Liver (tissue), 9 donors: Measurements from ENCODE around the gene NADSYN1. TPM values are rescaled to one million over a fixed set of nuclear protein-coding genes. Genes with fewer than 3 reads are reported as not detected.

Experiments used
- DNase-seq: peaks from one replicate; pipeline ENCODE4 v3.0.0-alpha.2; 2017; ENCODE audit warnings: low spot score
- H3K27ac ChIP-seq, 2 donors: one replicate each; pipeline ENCODE4 v1.7.0; 2013; ENCODE audit warnings: inconsistent platforms in 2 of 2, low read length in 2 of 2, control low read depth in 1 of 2, low read depth in 1 of 2, mild to moderate bottlenecking in 1 of 2
- H3K27me3 ChIP-seq, 4 donors: one replicate each; pipeline versions ENCODE4 v1.6.1 to v1.7.0; 2013; ENCODE audit warnings: low read length in 3 of 4, inconsistent platforms in 1 of 4, mild to moderate bottlenecking in 1 of 4, moderate library complexity in 1 of 4; ENCODE audit not compliant: control insufficient read depth in 4 of 4, insufficient read depth in 4 of 4
- H3K36me3 ChIP-seq, 4 donors: one replicate each; pipeline versions ENCODE4 v1.6.1 to v1.7.0; 2013; ENCODE audit warnings: low read length in 3 of 4, mild to moderate bottlenecking in 3 of 4, low read depth in 1 of 4, moderate library complexity in 1 of 4; ENCODE audit not compliant: control insufficient read depth in 4 of 4, insufficient read depth in 3 of 4
- H3K4me1 ChIP-seq, 4 donors: one replicate each; pipeline versions ENCODE4 v1.6.1 to v1.7.0; 2013; ENCODE audit warnings: low read length in 3 of 4, mild to moderate bottlenecking in 3 of 4, moderate library complexity in 1 of 4; ENCODE audit not compliant: control insufficient read depth in 4 of 4, insufficient read depth in 4 of 4
- H3K4me3 ChIP-seq, 3 donors: one replicate each; pipeline versions ENCODE4 v1.6.1 to v1.7.0; 2013; ENCODE audit warnings: low read length in 3 of 3, control low read depth in 1 of 3, low read depth in 1 of 3, mild to moderate bottlenecking in 1 of 3
- H3K9ac ChIP-seq, 2 donors: one replicate each; pipeline ENCODE4 v1.7.0; 2013; ENCODE audit warnings: low read length in 2 of 2, mild to moderate bottlenecking in 2 of 2, moderate library complexity in 2 of 2, control low read depth in 1 of 2, low read depth in 1 of 2
- H3K9me3 ChIP-seq, 4 donors: one replicate each; pipeline versions ENCODE4 v1.6.1 to v1.7.0; 2013; ENCODE audit warnings: low read length in 3 of 4; ENCODE audit not compliant: control insufficient read depth in 4 of 4
- EGR1 ChIP-seq, 2 donors: IDR thresholded peaks; 2 replicates each; pipeline ENCODE4 v1.6.1; 2016 to 2018; ENCODE audit warnings: antibody characterized with exemption in 2 of 2, low read depth in 2 of 2
- FOXA1 ChIP-seq: IDR thresholded peaks from 2 replicates; pipeline ENCODE4 v1.6.1; 2016; ENCODE audit warnings: antibody characterized with exemption
- FOXA2 ChIP-seq: IDR thresholded peaks from 2 replicates; pipeline ENCODE4 v1.6.1; 2016; ENCODE audit warnings: antibody characterized with exemption
- GABPA ChIP-seq, 2 donors: IDR thresholded peaks in 1 of 2; conservative IDR thresholded peaks in 1 of 2; 2 replicates each; pipeline ENCODE4 v1.6.1; 2016; ENCODE audit warnings: antibody characterized with exemption in 2 of 2, mild to moderate bottlenecking in 1 of 2, moderate library complexity in 1 of 2
- HNF4A ChIP-seq, 2 donors: conservative IDR thresholded peaks; 2 replicates each; pipeline ENCODE4 v1.6.1; 2016; ENCODE audit warnings: antibody characterized with exemption in 2 of 2, mild to moderate bottlenecking in 2 of 2
- HNF4G ChIP-seq: IDR thresholded peaks from 2 replicates; pipeline ENCODE4 v1.6.1; 2016; ENCODE audit warnings: antibody characterized with exemption
- JUND ChIP-seq, 2 donors: IDR thresholded peaks; 2 replicates each; pipeline ENCODE4 v1.6.1; 2016; ENCODE audit warnings: antibody characterized with exemption in 2 of 2
- NR2F2 ChIP-seq: IDR thresholded peaks from 2 replicates; pipeline ENCODE4 v1.6.1; 2016; ENCODE audit warnings: antibody characterized with exemption
- RAD21 ChIP-seq, 2 donors: IDR thresholded peaks; 2 replicates each; pipeline ENCODE4 v1.6.1; 2016; ENCODE audit warnings: antibody characterized with exemption in 2 of 2, mild to moderate bottlenecking in 2 of 2
- RXRA ChIP-seq, 2 donors: IDR thresholded peaks; 2 replicates each; pipeline ENCODE4 v1.6.1; 2017 to 2018; ENCODE audit warnings: antibody characterized with exemption in 2 of 2, mild to moderate bottlenecking in 1 of 2
- SP1 ChIP-seq: IDR thresholded peaks from 2 replicates; pipeline ENCODE4 v1.6.1; 2018; ENCODE audit warnings: antibody characterized with exemption, mild to moderate bottlenecking
- TAF1 ChIP-seq: conservative IDR thresholded peaks from 2 replicates; pipeline ENCODE4 v1.6.1; 2016; ENCODE audit warnings: antibody characterized with exemption, mild to moderate bottlenecking
- YY1 ChIP-seq: IDR thresholded peaks from 2 replicates; pipeline ENCODE4 v1.6.1; 2016; ENCODE audit warnings: antibody characterized with exemption, mild to moderate bottlenecking
- WGBS: extraction: QIAGEN DNeasy Blood & Tissue Kit; methylation state at CpG from one replicate; pipeline ENCODE4 v1.1.7; 2013; 5-methylcytosine and 5-hydroxymethylcytosine counted together
- polyA plus RNA-seq, 2 donors: library from polyadenylated mRNA; stranded (reverse) in 1 of 2; unstranded in 1 of 2; fragments of 200-250 nt in 1 of 2; fragments of >200 nt in 1 of 2; fragmentation: Nextera tagmentation in 1 of 2; extraction: Ambion mirVana in 1 of 2; gene quantifications; one replicate each; pipeline versions ENCODE4 v1.2.1 to v1.2.3, GENCODE V29; 2013 to 2015
- total RNA-seq, 2 donors: library from RNA; depleted of rRNA; stranded (reverse); fragments of >200 nt; gene quantifications; one replicate each; pipeline ENCODE4 v1.2.3, GENCODE V29; 2014
- TF ChIP-seq, protein P1 (sequence below): fragments of 150-350 bp; IDR thresholded peaks from 2 replicates; pipeline ENCODE4 v1.5.1; 2017; ENCODE audit warnings: improper control_type of control experiment, low read depth, low read length; ENCODE audit not compliant: missing input control
- TF ChIP-seq, protein P2 (sequence below): IDR thresholded peaks from 2 replicates; pipeline ENCODE4 v1.6.1; 2016; ENCODE audit warnings: antibody characterized with exemption
- TF ChIP-seq, protein P3 (sequence below): IDR thresholded peaks from 2 replicates; pipeline ENCODE4 v1.6.1; 2016; ENCODE audit warnings: antibody characterized with exemption, mild to moderate bottlenecking
- TF ChIP-seq, protein P4 (sequence below): IDR thresholded peaks from 2 replicates; pipeline ENCODE4 v1.6.1; 2016; ENCODE audit warnings: antibody characterized with exemption
- TF ChIP-seq, protein P5 (sequence below): IDR thresholded peaks from 2 replicates; pipeline ENCODE4 v1.6.1; 2016; ENCODE audit warnings: antibody characterized with exemption
- donor health status: healthy.
- donor health status: healthy.
- donor health status: healthy.
- donor health status: healthy.
- donor health status: healthy.

NADSYN1 gene
- total and polyA plus RNA-seq, 4 donors, result 16.6 to 33.6 (median 22.2) TPM

DNA sequence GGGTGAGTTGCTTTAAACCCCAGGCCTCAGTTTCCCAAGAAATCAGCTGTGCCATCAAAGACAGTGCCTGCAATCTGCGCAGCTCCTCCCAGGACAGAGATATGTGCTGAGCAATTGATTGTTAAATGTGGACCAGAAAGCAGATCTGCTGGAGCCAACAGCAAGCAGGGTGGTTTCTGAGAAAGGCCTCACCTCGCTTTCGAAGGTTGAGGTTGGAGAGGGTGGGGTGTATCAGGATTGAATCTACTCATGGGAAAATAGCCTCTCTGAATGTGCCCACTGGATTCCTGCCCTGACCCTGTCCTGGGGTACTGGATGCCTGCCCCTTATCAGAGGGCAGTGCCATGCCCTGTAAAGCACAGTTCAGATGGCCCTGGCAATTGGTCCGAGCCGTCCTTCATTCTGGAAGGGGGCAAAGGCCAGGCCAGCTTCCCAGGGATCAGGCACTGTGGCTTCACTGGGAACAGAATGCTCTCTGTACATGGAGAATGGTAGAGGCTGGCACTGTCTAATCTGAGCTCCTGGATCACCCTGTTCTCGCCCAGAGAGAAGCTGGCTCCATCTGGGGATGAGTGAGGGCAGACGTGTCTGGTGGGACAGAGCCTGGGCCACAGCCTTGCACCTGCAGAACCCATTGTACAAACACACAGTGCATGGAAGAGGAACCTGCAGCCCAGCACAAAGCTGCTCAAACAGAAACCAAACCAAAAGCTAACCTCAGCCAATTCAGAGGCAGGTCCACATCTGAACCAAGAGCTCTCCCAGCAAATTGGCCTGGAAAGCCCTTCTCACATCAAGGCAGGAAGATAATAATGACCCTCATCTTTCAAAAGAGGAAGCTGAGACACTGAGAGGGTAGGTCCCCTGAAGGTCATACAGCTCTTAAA lies 20.0 kb upstream of the NADSYN1 start:
- Histone ChIP-seq H3K9me3 (no peaks in the 10 kb centered on the region), H3K27ac (peak overlapping the region; percentile 63 to 72), H3K36me3 (peaks cover 11 to 23% (median 18%) of the 10 kb centered on the region in 4 donors), H3K27me3 (no peaks in the 10 kb centered on the region), H3K4me1 (peaks cover 2 to 48% (median 42%) of the 10 kb centered on the region in 4 donors), H3K4me3 (no peak overlapping the region), H3K9ac (no peak overlapping the region)
- TF ChIP-seq EGR1 (IDR thresholded peaks at IDR 0.05; ENCODE audit: low read depth in 2 of 2), result peak in 1 of 2 donors; percentile 27
- TF ChIP-seq, protein P1, sequence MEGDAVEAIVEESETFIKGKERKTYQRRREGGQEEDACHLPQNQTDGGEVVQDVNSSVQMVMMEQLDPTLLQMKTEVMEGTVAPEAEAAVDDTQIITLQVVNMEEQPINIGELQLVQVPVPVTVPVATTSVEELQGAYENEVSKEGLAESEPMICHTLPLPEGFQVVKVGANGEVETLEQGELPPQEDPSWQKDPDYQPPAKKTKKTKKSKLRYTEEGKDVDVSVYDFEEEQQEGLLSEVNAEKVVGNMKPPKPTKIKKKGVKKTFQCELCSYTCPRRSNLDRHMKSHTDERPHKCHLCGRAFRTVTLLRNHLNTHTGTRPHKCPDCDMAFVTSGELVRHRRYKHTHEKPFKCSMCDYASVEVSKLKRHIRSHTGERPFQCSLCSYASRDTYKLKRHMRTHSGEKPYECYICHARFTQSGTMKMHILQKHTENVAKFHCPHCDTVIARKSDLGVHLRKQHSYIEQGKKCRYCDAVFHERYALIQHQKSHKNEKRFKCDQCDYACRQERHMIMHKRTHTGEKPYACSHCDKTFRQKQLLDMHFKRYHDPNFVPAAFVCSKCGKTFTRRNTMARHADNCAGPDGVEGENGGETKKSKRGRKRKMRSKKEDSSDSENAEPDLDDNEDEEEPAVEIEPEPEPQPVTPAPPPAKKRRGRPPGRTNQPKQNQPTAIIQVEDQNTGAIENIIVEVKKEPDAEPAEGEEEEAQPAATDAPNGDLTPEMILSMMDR, result no peak
- peak; percentile 87 for TF ChIP-seq SP1
- TF ChIP-seq, protein P2, sequence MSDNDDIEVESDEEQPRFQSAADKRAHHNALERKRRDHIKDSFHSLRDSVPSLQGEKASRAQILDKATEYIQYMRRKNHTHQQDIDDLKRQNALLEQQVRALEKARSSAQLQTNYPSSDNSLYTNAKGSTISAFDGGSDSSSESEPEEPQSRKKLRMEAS, result peak; percentile 75
- TF ChIP-seq FOXA2, result peak; percentile 27
- TF ChIP-seq GABPA (IDR thresholded peaks at IDR 0.05 in 1 of 2, conservative IDR thresholded peaks at IDR 0.05 in 1 of 2), result peak in 1 of 2 donors; percentile 15
- peak in 1 of 2 donors; percentile 67 for TF ChIP-seq JUND (IDR thresholded peaks at IDR 0.05)
- TF ChIP-seq, protein P3, sequence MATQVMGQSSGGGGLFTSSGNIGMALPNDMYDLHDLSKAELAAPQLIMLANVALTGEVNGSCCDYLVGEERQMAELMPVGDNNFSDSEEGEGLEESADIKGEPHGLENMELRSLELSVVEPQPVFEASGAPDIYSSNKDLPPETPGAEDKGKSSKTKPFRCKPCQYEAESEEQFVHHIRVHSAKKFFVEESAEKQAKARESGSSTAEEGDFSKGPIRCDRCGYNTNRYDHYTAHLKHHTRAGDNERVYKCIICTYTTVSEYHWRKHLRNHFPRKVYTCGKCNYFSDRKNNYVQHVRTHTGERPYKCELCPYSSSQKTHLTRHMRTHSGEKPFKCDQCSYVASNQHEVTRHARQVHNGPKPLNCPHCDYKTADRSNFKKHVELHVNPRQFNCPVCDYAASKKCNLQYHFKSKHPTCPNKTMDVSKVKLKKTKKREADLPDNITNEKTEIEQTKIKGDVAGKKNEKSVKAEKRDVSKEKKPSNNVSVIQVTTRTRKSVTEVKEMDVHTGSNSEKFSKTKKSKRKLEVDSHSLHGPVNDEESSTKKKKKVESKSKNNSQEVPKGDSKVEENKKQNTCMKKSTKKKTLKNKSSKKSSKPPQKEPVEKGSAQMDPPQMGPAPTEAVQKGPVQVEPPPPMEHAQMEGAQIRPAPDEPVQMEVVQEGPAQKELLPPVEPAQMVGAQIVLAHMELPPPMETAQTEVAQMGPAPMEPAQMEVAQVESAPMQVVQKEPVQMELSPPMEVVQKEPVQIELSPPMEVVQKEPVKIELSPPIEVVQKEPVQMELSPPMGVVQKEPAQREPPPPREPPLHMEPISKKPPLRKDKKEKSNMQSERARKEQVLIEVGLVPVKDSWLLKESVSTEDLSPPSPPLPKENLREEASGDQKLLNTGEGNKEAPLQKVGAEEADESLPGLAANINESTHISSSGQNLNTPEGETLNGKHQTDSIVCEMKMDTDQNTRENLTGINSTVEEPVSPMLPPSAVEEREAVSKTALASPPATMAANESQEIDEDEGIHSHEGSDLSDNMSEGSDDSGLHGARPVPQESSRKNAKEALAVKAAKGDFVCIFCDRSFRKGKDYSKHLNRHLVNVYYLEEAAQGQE, result peak; percentile 43
- TF ChIP-seq NR2F2, result peak; percentile 72
- peak in 1 of 2 donors; percentile 12 for TF ChIP-seq RAD21 (IDR thresholded peaks at IDR 0.05)
- TF ChIP-seq YY1, result peak; percentile 46
- peak; percentile 76 for TF ChIP-seq HNF4G
- TF ChIP-seq RXRA (IDR thresholded peaks at IDR 0.05), result peak; percentile 85 to 96
- TF ChIP-seq, protein P4, sequence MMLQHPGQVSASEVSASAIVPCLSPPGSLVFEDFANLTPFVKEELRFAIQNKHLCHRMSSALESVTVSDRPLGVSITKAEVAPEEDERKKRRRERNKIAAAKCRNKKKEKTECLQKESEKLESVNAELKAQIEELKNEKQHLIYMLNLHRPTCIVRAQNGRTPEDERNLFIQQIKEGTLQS, result no peak
- TF ChIP-seq, protein P5, sequence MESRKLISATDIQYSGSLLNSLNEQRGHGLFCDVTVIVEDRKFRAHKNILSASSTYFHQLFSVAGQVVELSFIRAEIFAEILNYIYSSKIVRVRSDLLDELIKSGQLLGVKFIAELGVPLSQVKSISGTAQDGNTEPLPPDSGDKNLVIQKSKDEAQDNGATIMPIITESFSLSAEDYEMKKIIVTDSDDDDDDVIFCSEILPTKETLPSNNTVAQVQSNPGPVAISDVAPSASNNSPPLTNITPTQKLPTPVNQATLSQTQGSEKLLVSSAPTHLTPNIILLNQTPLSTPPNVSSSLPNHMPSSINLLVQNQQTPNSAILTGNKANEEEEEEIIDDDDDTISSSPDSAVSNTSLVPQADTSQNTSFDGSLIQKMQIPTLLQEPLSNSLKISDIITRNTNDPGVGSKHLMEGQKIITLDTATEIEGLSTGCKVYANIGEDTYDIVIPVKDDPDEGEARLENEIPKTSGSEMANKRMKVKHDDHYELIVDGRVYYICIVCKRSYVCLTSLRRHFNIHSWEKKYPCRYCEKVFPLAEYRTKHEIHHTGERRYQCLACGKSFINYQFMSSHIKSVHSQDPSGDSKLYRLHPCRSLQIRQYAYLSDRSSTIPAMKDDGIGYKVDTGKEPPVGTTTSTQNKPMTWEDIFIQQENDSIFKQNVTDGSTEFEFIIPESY, result peak; percentile 43
- peak; percentile 94 to 96 for TF ChIP-seq HNF4A (conservative IDR thresholded peaks at IDR 0.05)
- no peak for TF ChIP-seq TAF1
- no peak for TF ChIP-seq FOXA1
- no peak for DNase-seq
- 37% methylated on average over 7 of the region's 7 CpGs for WGBS
